GM23338 (cell line): ENCODE data around the gene BOK. TPM values are rescaled to one million over a fixed set of nuclear protein-coding genes. Genes with fewer than 3 reads are reported as not detected.

Source experiments
- ATAC-seq: fragments of 200-7000 bp; cut with Tn5 transposase; 3 replicates; pipeline ENCODE4 v1.9.1; 2020
- DNase-seq: peaks from one replicate; pipeline ENCODE4 v3.0.0-alpha.2; 2015; ENCODE audit warnings: low spot score
- H2AFZ ChIP-seq: fragments of 200-600 bp; sonication (generic); 2 replicates; pipeline ENCODE4 v1.8.0; 2016; ENCODE audit warnings: antibody characterized with exemption, mild to moderate bottlenecking, moderate library complexity
- H3F3A ChIP-seq: fragments of 200-600 bp; sonication (generic); replicated peaks from 2 replicates; pipeline ENCODE4 v1.8.0; 2017; ENCODE audit warnings: antibody characterized with exemption, mixed run types, low read depth
- H3K27ac ChIP-seq: fragments of 200-600 bp; sonication (generic); 2 replicates; pipeline ENCODE4 v1.6.1; 2016; ENCODE audit warnings: low read depth
- H3K27me3 ChIP-seq: fragments of 200-600 bp; sonication (generic); 2 replicates; pipeline ENCODE4 v1.8.0; 2016; ENCODE audit warnings: mild to moderate bottlenecking, mixed run types, moderate library complexity; ENCODE audit not compliant: insufficient read depth
- H3K36me3 ChIP-seq: fragments of 200-600 bp; sonication (generic); 2 replicates; pipeline ENCODE4 v1.8.0; 2016; ENCODE audit warnings: mild to moderate bottlenecking; ENCODE audit not compliant: insufficient read depth
- H3K4me1 ChIP-seq: fragments of 200-600 bp; sonication (generic); 2 replicates; pipeline ENCODE4 v1.8.0; 2016; ENCODE audit warnings: mild to moderate bottlenecking, moderate library complexity; ENCODE audit not compliant: insufficient read depth
- H3K4me2 ChIP-seq: fragments of 200-600 bp; sonication (generic); 2 replicates; pipeline ENCODE4 v1.7.1; 2017; ENCODE audit warnings: mixed run types
- H3K4me3 ChIP-seq: fragments of 200-600 bp; sonication (generic); 2 replicates; pipeline ENCODE4 v1.6.1; 2016; ENCODE audit warnings: mixed run types
- H3K79me2 ChIP-seq: fragments of 200-600 bp; sonication (generic); replicated peaks from 2 replicates; pipeline ENCODE4 v1.8.0; 2017; ENCODE audit warnings: mild to moderate bottlenecking; ENCODE audit not compliant: insufficient read depth
- H3K9me2 ChIP-seq: fragments of 200-600 bp; sonication (generic); 2 replicates; pipeline ENCODE4 v1.8.0; 2017; ENCODE audit not compliant: insufficient read depth
- H4K20me1 ChIP-seq: fragments of 200-600 bp; sonication (generic); replicated peaks from 2 replicates; pipeline ENCODE4 v1.8.0; 2017; ENCODE audit warnings: mild to moderate bottlenecking; ENCODE audit not compliant: insufficient read depth
- H3K27ac Mint-ChIP-seq: 2 replicates; pipeline ENCODE4 v1.8.0; 2020; ENCODE audit warnings: inconsistent platforms, mild to moderate bottlenecking, moderate library complexity, mixed read lengths
- H3K27me3 Mint-ChIP-seq: 3 replicates; pipeline ENCODE4 v1.8.0; 2022; ENCODE audit warnings: low read depth, mild to moderate bottlenecking, moderate library complexity, mixed read lengths, inconsistent platforms; ENCODE audit not compliant: insufficient read depth, poor library complexity
- H3K36me3 Mint-ChIP-seq: 3 replicates; pipeline ENCODE4 v1.8.0; 2021; ENCODE audit warnings: low read depth, mild to moderate bottlenecking, inconsistent platforms, moderate library complexity, mixed read lengths
- H3K4me1 Mint-ChIP-seq: 3 replicates; pipeline ENCODE4 v1.8.0; 2020; ENCODE audit warnings: mild to moderate bottlenecking, inconsistent platforms, mixed read lengths
- H3K4me3 Mint-ChIP-seq: 3 replicates; pipeline ENCODE4 v1.8.0; 2021; ENCODE audit warnings: moderate library complexity, mild to moderate bottlenecking, inconsistent platforms, mixed read lengths
- H3K9me3 Mint-ChIP-seq: 3 replicates; pipeline ENCODE4 v1.8.0; 2020; ENCODE audit warnings: moderate library complexity, mild to moderate bottlenecking, inconsistent platforms, mixed read lengths
- EZH2phosphoT487 ChIP-seq: fragments of 200-600 bp; sonication (generic); IDR thresholded peaks from one replicate; pipeline ENCODE4 v1.8.1; 2018; ENCODE audit warnings: antibody characterized with exemption; ENCODE audit not compliant: unreplicated experiment
- REST ChIP-seq: IDR thresholded peaks from one replicate; pipeline ENCODE4 v1.6.1; 2018; ENCODE audit warnings: antibody characterized with exemption; ENCODE audit not compliant: unreplicated experiment
- ZNF331 ChIP-seq: fragments of 250-450 bp; sonication (Bioruptor Pico); IDR thresholded peaks from 2 replicates; pipeline ENCODE4 v1.5.0; 2020; ENCODE audit warnings: low read depth, mild to moderate bottlenecking, moderate library complexity
- ZNF462 ChIP-seq: fragments of 250-450 bp; sonication (Bioruptor Pico); IDR thresholded peaks from 2 replicates; pipeline ENCODE4 v1.5.0; 2020; ENCODE audit warnings: mild to moderate bottlenecking, moderate library complexity
- polyA plus RNA-seq: library from polyadenylated mRNA; unstranded; fragments of >200 nt; fragmentation: Nextera tagmentation; extraction: Ambion mirVana; gene quantifications from 2 replicates; pipeline ENCODE4 v1.2.1, GENCODE V29; 2016
- total RNA-seq: library from RNA; depleted of rRNA; stranded (reverse); fragments of >200 nt; shearing (Covaris generic); gene quantifications from 2 replicates; pipeline ENCODE4 v1.2.3, GENCODE V29; 2014

The BOK gene
- total and polyA plus RNA-seq, 2 experiments from 2014 or later = 13.5 to 36.7 TPM

- TF ChIP-seq ZNF462 (CRISPR knock-in tag) = no peak
Observed at GRCh38 chr2:241603686-241604085, 45.1 kb downstream of the BOK start (continued).

GRCh38 chr2:241606186-241606585 lies 47.6 kb downstream of the BOK start:
- Histone ChIP-seq H2AFZ (no peak overlapping the region), H3K4me2 (no peak overlapping the region), H4K20me1 (0 out of 2 replicates have a peak, but pooled peaks cover 2% of the 10 kb centered on the region), H3K9me2 (no peaks in the 10 kb centered on the region), H3K27me3 (no peaks in the 10 kb centered on the region), H3K4me3 (no peak overlapping the region), H3K27ac (no peak overlapping the region), H3F3A (0 out of 2 replicates have a peak, but pooled peaks cover 5% of the 10 kb centered on the region), H3K79me2 (peaks cover 15% of the 10 kb centered on the region), H3K36me3 (peaks cover 4% of the 10 kb centered on the region; the same call in 1 of the 2 replicates), H3K4me1 (no peaks in the 10 kb centered on the region)
- no peak overlapping the region; the same call in 1 of the 2 replicates for H3K27ac Mint-ChIP-seq
- ATAC-seq (no peak), DNase-seq (no peak)
- H3K9me3 Mint-ChIP-seq = no peaks in the 10 kb centered on the region
- H3K36me3 Mint-ChIP-seq = peaks cover 20% of the 10 kb centered on the region; the same call in 2 of the 3 replicates
- no peak overlapping the region for H3K4me3 Mint-ChIP-seq
- H3K4me1 Mint-ChIP-seq = peaks cover 9% of the 10 kb centered on the region
- peaks cover 9% of the 10 kb centered on the region for H3K27me3 Mint-ChIP-seq
- TF ChIP-seq ZNF331 (CRISPR knock-in tag) = no peak
- TF ChIP-seq ZNF462 (CRISPR knock-in tag) = no peak
- TF ChIP-seq EZH2phosphoT487 = no peak
- TF ChIP-seq REST = no peak
